Testis (tissue), 2 donors: ENCODE measurements around the gene KRT7.

Experiments
- CTCF ChIP-seq, 3 experiments: fragments of 450-650 bp in 2 of 3; fragments of 200-600 bp in 1 of 3; sonication (generic) in 1 of 3; IDR thresholded peaks; one replicate each; pipeline ENCODE4 v1.5.1; 2016 to 2019; ENCODE audit warnings: antibody characterized with exemption in 3 of 3, mild to moderate bottlenecking in 2 of 3, moderate library complexity in 1 of 3
- POLR2A ChIP-seq: fragments of 450-650 bp; IDR thresholded peaks from one replicate; pipeline ENCODE4 v1.6.1; 2017; ENCODE audit warnings: antibody characterized with exemption, mild to moderate bottlenecking, moderate library complexity

- no peak for TF ChIP-seq POLR2A
- no peak for TF ChIP-seq CTCF (IDR thresholded peaks at IDR 0.05)
Observed at GRCh38 chr12:52220477-52220876, 12.6 kb upstream of the KRT7 start.
